Endodermal cell (in vitro differentiated cells): Measurements from ENCODE around the gene MAP3K4. TPM values are rescaled to one million over a fixed set of nuclear protein-coding genes. Genes with fewer than 3 reads are reported as not detected.

Source experiments
- DNase-seq: peaks from one replicate; pipeline ENCODE4 v3.0.0-alpha.2; 2017
- H3K27ac ChIP-seq: 2 replicates; pipeline ENCODE4 v1.5.1; 2013; ENCODE audit warnings: mild to moderate bottlenecking, low read depth, low read length, moderate library complexity
- H3K27me3 ChIP-seq: 2 replicates; pipeline ENCODE4 v1.6.1; 2013; ENCODE audit warnings: mild to moderate bottlenecking, low read length, moderate library complexity; ENCODE audit not compliant: insufficient read depth, control insufficient read depth, poor library complexity, severe bottlenecking
- H3K36me3 ChIP-seq: 2 replicates; pipeline ENCODE4 v1.7.0; 2013; ENCODE audit warnings: mild to moderate bottlenecking, low read length, moderate library complexity; ENCODE audit not compliant: control insufficient read depth, insufficient read depth
- H3K4me1 ChIP-seq: one replicate; pipeline ENCODE4 v1.7.0; 2013; ENCODE audit warnings: low read length; ENCODE audit not compliant: control insufficient read depth, insufficient read depth
- H3K4me3 ChIP-seq: 2 replicates; pipeline ENCODE4 v1.5.1; 2013; ENCODE audit warnings: mild to moderate bottlenecking, low read length, moderate library complexity
- H3K9ac ChIP-seq: 2 replicates; pipeline ENCODE4 v1.6.1; 2013; ENCODE audit warnings: mild to moderate bottlenecking, low read length, moderate library complexity; ENCODE audit not compliant: poor library complexity, severe bottlenecking; ENCODE audit errors: extremely low read depth
- H3K9me3 ChIP-seq: 2 replicates; pipeline ENCODE4 v1.6.1; 2013; ENCODE audit warnings: mild to moderate bottlenecking, low read length, moderate library complexity; ENCODE audit not compliant: control insufficient read depth
- H3K27ac Mint-ChIP-seq: 2 replicates; pipeline ENCODE4 v1.8.0; 2020; ENCODE audit warnings: mixed read lengths
- H3K27me3 Mint-ChIP-seq: 2 replicates; pipeline ENCODE4 v1.8.0; 2021; ENCODE audit warnings: mild to moderate bottlenecking, mixed read lengths; ENCODE audit not compliant: insufficient read depth
- H3K36me3 Mint-ChIP-seq: 2 replicates; pipeline ENCODE4 v1.8.0; 2020; ENCODE audit warnings: low read depth, mixed read lengths
- H3K4me1 Mint-ChIP-seq: 2 replicates; pipeline ENCODE4 v1.8.0; 2020; ENCODE audit warnings: mixed read lengths
- H3K4me3 Mint-ChIP-seq: 2 replicates; pipeline ENCODE4 v1.8.0; 2020; ENCODE audit warnings: mild to moderate bottlenecking, moderate library complexity, mixed read lengths
- H3K9me3 Mint-ChIP-seq: 2 replicates; pipeline ENCODE4 v1.8.0; 2020; ENCODE audit warnings: mild to moderate bottlenecking, mixed read lengths
- WGBS, 2 experiments: methylation state at CpG; one replicate each; pipeline versions ENCODE4 v1.1.5 to v1.1.7; 2013; ENCODE audit warnings: missing lambda C conversion rate in 2 of 2, mixed read lengths in 1 of 2; ENCODE audit not compliant: insufficient coverage in 1 of 2, insufficient read length in 1 of 2; 5-methylcytosine and 5-hydroxymethylcytosine counted together
- total RNA-seq, 2 donors: library from RNA; stranded (reverse); fragmentation: NEBNext Ultra II Directional in 1 of 2; extraction: Animal tissue kit (Norgen Biotek cat#: 25700) in 1 of 2; gene quantifications; 2 replicates in 1 of 2; 3 replicates in 1 of 2; pipeline ENCODE4 v1.2.1, GENCODE V29; 2021
- TF ChIP-seq, protein P1 (sequence below): fragments of 200-600 bp; sonication (generic); conservative IDR thresholded peaks from 2 replicates; pipeline ENCODE4 v1.5.0; 2021; ENCODE audit warnings: antibody characterized with exemption, mild to moderate bottlenecking

The MAP3K4 gene
- total RNA-seq, 2 donors from 2014 or later = 82.8 to 105 TPM

DNA sequence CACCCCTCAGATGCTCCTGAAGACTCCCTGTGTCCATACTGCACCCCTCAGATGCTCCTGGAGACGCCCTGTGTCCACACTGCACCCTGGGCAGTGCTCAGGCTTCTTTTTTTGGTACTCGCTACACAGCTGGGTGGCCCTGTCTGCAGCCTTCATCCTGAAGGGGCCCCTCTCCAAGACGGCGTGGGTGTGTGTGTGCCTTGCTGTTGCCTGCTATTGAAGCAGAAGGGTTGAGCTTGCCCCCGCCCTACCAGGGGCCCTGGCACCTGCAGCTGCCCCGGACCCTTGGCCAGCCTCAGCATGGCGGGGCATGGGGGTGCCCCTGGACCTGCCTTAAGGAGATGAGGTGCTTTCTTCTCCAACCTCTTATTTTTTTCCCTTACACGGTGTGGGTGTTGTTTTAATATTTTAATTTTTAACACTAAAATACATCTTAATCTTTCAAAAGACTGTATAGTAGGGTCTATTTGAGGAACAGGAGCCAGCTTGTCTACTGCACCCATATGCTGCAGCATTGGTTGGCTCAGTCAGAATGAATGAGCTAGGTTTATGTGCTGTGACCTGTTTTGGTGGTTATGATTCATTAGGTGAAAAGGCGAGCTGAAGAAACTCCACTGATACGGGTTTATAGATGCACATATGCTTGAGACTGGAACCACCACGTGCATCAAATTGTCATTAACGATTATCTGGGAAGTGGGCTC, 146.4 kb downstream of the MAP3K4 start:
- no peak overlapping the region for H3K9ac ChIP-seq
- WGBS, 2 experiments = 90 to 98% methylated on average over 8 to 11 of the region's 12 CpGs
- DNase-seq = no peak
- H3K9me3 ChIP-seq = no peaks in the 10 kb centered on the region
- TF ChIP-seq, protein P1, sequence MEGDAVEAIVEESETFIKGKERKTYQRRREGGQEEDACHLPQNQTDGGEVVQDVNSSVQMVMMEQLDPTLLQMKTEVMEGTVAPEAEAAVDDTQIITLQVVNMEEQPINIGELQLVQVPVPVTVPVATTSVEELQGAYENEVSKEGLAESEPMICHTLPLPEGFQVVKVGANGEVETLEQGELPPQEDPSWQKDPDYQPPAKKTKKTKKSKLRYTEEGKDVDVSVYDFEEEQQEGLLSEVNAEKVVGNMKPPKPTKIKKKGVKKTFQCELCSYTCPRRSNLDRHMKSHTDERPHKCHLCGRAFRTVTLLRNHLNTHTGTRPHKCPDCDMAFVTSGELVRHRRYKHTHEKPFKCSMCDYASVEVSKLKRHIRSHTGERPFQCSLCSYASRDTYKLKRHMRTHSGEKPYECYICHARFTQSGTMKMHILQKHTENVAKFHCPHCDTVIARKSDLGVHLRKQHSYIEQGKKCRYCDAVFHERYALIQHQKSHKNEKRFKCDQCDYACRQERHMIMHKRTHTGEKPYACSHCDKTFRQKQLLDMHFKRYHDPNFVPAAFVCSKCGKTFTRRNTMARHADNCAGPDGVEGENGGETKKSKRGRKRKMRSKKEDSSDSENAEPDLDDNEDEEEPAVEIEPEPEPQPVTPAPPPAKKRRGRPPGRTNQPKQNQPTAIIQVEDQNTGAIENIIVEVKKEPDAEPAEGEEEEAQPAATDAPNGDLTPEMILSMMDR = no peak
- Mint-ChIP-seq H3K4me3 (no peak overlapping the region), H3K27ac (no peak overlapping the region), H3K9me3 (no peaks in the 10 kb centered on the region), H3K36me3 (peaks cover 70% of the 10 kb centered on the region), H3K4me1 (peaks cover 5% of the 10 kb centered on the region), H3K27me3 (no peaks in the 10 kb centered on the region)
- H3K27ac ChIP-seq = no peak overlapping the region
- no peaks in the 10 kb centered on the region for H3K27me3 ChIP-seq
- H3K36me3 ChIP-seq = peaks cover 75% of the 10 kb centered on the region
- no peaks in the 10 kb centered on the region for H3K4me1 ChIP-seq
- H3K4me3 ChIP-seq = no peak overlapping the region

- Histone ChIP-seq H3K9ac (no peak overlapping the region), H3K9me3 (no peaks in the 10 kb centered on the region), H3K4me3 (no peak overlapping the region), H3K27ac (no peak overlapping the region), H3K4me1 (no peaks in the 10 kb centered on the region), H3K27me3 (no peaks in the 10 kb centered on the region), H3K36me3 (peaks cover 75% of the 10 kb centered on the region)
- WGBS, 2 experiments = 91 to 92% methylated on average over 21 to 23 of the region's 23 CpGs
- no peak overlapping the region for H3K4me3 Mint-ChIP-seq
- TF ChIP-seq, protein P1 = peak; percentile 27
- H3K27ac Mint-ChIP-seq = no peak overlapping the region
- H3K9me3 Mint-ChIP-seq = no peaks in the 10 kb centered on the region
- peaks cover 5% of the 10 kb centered on the region for H3K4me1 Mint-ChIP-seq
- H3K36me3 Mint-ChIP-seq = peaks cover 72% of the 10 kb centered on the region
- peak; percentile 62 for DNase-seq
- no peaks in the 10 kb centered on the region for H3K27me3 Mint-ChIP-seq
Observed at GRCh38 chr6:161138543-161139303, 147.2 kb downstream of the MAP3K4 start.

DNA sequence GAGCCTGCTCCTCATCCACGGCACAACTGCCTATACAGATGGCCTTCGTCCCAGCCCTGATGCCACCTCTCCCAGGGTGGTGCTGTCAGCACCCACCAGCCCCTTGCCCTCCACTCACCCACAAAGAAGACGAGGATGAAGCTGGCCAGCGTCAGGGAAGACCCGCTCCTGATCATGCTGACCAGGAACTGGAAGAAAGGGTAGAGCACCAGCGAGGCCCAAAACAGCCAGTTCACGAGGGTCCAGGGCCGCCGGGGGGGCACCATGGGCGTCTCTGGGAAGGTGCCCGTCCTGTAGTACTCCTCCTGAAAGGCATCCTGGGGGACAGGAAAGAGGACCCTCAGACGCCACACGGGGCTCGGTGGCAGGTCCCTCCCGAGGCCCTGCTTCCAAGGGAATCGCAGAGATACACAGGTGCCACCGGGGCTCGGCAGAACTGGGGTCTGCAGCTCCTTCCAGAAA, 147.8 kb downstream of the MAP3K4 start:
- Histone ChIP-seq H3K4me3 (no peak overlapping the region), H3K27ac (no peak overlapping the region), H3K9me3 (no peaks in the 10 kb centered on the region), H3K36me3 (peaks cover 74% of the 10 kb centered on the region), H3K4me1 (no peaks in the 10 kb centered on the region), H3K27me3 (no peaks in the 10 kb centered on the region), H3K9ac (no peak overlapping the region)
- Mint-ChIP-seq H3K9me3 (no peaks in the 10 kb centered on the region), H3K4me3 (no peak overlapping the region), H3K27ac (no peak overlapping the region), H3K27me3 (no peaks in the 10 kb centered on the region), H3K4me1 (peaks cover 5% of the 10 kb centered on the region), H3K36me3 (peaks cover 72% of the 10 kb centered on the region)
- WGBS, 2 experiments = 93 to 94% methylated on average over 12 to 18 of the region's 18 CpGs
- DNase-seq = peak; percentile 49
- TF ChIP-seq, protein P1 = no peak
